ENCODE data around the gene DMRTB1.

The DMRTB1 gene

GRCh38 chr1:53438427-53439336 lies 20.5 kb upstream of the DMRTB1 start:
- DNase-seq: no peak

- DNase-seq: no peak
These were observed 19.6 kb upstream of the DMRTB1 start for GRCh38 chr1:53439337-53440207.

- no peak for DNase-seq
These were observed 18.6 kb upstream of the DMRTB1 start for GRCh38 chr1:53440633-53441032.

- DNase-seq: no peak
These were observed 16.9 kb upstream of the DMRTB1 start for GRCh38 chr1:53442299-53442698.

- no peak for DNase-seq
These were observed 13.1 kb upstream of the DMRTB1 start for GRCh38 chr1:53446051-53446450.

GRCh38 chr1:53447413-53447812 lies 11.8 kb upstream of the DMRTB1 start:
- no peak for DNase-seq

- DNase-seq: no peak
These were observed 10.9 kb upstream of the DMRTB1 start for GRCh38 chr1:53448241-53448841.

GRCh38 chr1:53449021-53449420 lies 10.2 kb upstream of the DMRTB1 start:
- no peak for DNase-seq

- no peak for DNase-seq
These were observed 9.5 kb upstream of the DMRTB1 start for GRCh38 chr1:53449693-53450092.

GRCh38 chr1:53450225-53450624 lies 9.0 kb upstream of the DMRTB1 start:
- DNase-seq: no peak

GRCh38 chr1:53454019-53454418 lies 5.2 kb upstream of the DMRTB1 start:
- no peak for DNase-seq

GRCh38 chr1:53455364-53455991 lies 3.7 kb upstream of the DMRTB1 start:
- no peak for DNase-seq

GRCh38 chr1:53458634-53459033 lies 565 bp upstream of the DMRTB1 start:
- no peak for DNase-seq

- DNase-seq: no peak
These were observed 1.0 kb downstream of the DMRTB1 start for GRCh38 chr1:53460211-53460634.

GRCh38 chr1:53460666-53461322 lies 1.6 kb downstream of the DMRTB1 start:
- DNase-seq: no peak

GRCh38 chr1:53461323-53462044 lies 2.3 kb downstream of the DMRTB1 start:
- no peak for DNase-seq

GRCh38 chr1:53462193-53462592 lies 3.0 kb downstream of the DMRTB1 start:
- no peak for DNase-seq

- DNase-seq: no peak
These were observed 3.7 kb downstream of the DMRTB1 start for GRCh38 chr1:53462769-53463501.

- no peak for DNase-seq
These were observed 5.0 kb downstream of the DMRTB1 start for GRCh38 chr1:53463961-53464899.

Measured in DMS53 (cell line).